Measurements from ENCODE around the gene BFSP2.

Gene BFSP2

DNA sequence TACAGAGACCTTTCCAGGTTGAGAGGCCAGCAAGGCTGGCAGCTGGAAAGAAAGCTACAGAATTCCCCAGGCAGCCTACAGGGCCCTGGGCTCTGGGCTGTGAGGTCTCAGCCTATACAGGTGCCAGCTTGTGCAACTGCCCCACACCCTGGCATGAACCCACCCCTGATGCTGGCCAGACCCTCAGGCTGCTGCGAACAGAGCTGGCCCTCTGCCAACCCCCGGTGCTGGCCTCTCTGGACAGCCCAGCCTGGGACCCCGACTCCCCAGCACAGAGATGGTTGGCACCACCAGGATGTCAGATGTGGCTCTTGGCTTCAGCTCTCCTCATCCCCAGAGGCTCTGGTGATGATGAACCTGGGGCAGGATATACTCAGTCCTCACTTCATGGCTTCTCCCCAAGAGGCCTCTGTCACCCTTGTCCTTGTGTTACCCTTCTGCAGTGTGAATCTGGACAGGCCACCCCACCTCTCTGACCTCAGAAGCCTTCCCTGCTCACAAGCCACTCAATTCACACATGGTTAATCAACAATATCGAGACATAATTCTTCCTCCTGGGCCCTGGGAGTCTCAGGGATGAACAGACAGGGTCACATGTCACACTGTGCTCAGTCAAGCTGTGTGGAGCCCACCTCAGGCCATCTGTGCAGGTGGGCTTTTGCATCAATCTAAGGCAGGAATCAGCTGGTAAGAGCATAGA lies 11.0 kb upstream of the BFSP2 start:
- H3K4me3 ChIP-seq (ENCODE audit: low read depth, low read length): no peak overlapping the region

DNA sequence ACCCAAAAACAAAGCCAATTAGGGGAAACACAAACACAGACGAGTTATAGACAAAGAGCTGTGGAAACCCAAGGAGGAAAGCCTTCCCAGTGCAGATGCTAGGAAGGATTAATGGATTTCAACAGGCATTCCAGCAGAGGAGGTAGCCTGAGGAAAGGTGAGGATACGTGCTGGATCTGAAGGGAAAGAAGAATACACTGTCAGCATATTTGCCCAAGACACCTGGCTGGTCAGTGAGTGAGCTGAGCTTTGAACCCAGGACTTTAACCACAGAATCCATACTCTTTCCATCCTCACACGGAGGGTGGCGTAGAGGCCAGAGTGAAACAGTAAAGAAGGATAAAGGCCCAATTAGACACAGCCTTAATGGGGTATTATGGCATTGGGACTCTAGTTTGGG lies 9.1 kb upstream of the BFSP2 start:
- TF ChIP-seq CTCF (IDR thresholded peaks at IDR 0.05; ENCODE audit: borderline replicate concordance, insufficient read depth, low read depth, low read length): no peak
- no peak overlapping the region for H3K4me3 ChIP-seq (ENCODE audit: low read depth, low read length)

More for the DNA sequence above, 11.0 kb upstream of the BFSP2 start:
- no peak for TF ChIP-seq CTCF (IDR thresholded peaks at IDR 0.05; ENCODE audit: borderline replicate concordance, insufficient read depth, low read depth, low read length)

- TF ChIP-seq CTCF (IDR thresholded peaks at IDR 0.05; ENCODE audit: borderline replicate concordance, insufficient read depth, low read depth, low read length): no peak
- no peak overlapping the region for H3K4me3 ChIP-seq (ENCODE audit: low read depth, low read length)
These were observed 6.7 kb upstream of the BFSP2 start for GRCh38 chr3:133393204-133393603.

DNA sequence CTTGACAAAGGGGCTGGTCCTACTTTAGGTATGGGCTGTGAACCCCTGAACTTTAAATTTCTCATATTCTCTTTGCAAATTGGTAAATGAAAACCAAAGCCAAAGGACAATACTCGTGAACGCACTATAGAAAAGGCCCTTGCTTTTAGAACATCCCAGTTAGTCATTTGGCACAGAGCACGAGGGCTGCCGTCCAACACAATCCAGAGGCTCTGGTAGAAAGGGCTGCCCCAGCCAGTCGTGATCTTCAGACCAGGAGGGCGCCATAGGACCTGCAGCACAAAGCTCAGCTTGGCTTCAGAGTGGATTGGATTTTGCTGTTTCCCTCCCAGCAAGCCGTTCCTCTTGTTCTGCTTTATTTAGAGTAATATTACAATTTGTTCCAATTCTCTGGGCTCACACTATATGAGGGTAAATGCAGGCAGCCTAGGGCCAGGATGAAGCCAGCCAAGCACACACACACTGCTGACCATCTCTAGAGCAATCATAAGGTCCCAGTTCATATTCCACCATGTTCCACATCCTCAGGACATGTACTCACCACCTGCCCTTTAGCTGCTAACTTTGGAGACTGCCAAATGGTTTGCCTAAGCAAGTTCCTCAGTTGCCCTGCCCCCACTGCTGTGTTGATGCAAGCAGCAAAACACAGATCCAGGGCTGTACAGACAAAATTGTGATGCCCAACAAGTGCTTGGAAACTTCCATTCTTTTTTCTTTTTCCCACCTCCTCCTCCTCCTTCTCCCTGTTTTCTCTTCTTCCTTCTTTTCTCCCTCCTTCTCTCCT lies 6.0 kb upstream of the BFSP2 start:
- no peak for TF ChIP-seq CTCF (IDR thresholded peaks at IDR 0.05; ENCODE audit: borderline replicate concordance, insufficient read depth, low read depth, low read length)
- no peak overlapping the region for H3K4me3 ChIP-seq (ENCODE audit: low read depth, low read length)

DNA sequence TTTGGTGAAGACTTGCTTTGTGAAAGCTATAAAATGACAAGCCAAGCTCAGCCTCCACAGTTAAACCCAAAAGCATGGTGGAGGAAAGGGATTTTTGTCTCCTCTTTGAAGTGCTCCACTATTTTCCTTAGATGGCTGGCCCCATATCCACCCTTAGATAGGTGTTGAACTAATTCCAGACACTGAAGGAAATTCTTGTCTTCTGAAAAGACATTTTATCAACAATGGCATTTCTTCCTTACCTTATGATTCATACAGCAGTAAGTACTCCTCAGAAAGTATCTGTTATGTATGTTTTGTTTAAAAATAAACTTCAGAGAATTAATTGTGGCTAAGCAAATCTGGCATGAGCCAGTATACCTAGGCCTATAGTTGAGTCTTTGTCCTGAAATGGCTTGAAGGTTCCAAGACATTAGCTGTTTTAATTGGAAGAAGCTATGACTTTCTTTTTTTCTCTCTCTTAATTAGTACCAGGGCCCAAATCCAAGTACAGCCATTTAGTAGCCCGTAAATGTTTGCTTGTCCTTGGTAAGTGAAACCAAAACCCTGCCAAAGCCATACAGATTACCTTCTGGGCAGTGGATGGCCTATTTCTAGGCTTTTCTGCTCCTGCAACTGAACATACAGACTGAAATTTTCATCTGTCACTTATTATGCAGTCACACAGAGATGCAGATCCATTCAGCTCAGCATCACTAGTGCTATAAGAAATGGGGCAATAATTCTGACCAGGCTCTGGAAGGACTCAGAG lies 5.1 kb upstream of the BFSP2 start:
- no peak overlapping the region for H3K4me3 ChIP-seq (ENCODE audit: low read depth, low read length)
- no peak for TF ChIP-seq CTCF (IDR thresholded peaks at IDR 0.05; ENCODE audit: borderline replicate concordance, insufficient read depth, low read depth, low read length)

DNA sequence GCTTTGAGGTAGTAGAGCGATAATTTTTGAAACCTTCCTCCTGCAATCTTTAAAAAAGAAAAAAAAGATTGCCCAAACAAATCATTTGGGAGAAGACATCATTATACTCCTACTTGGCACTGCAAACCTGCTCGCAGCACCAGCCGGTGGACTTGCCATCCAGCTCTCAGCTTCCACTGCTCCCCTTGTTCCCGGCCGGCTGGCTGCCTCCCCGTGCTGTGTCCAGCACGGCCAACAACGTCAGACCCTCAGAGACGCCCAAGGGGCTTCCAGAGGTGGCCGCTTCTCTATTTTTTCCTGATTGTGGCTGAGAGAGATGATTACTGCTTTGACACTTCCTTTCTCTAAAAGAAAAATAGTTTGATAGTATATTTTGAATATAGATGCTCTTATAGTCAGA lies 3.0 kb upstream of the BFSP2 start:
- no peak overlapping the region for H3K4me3 ChIP-seq (ENCODE audit: low read depth, low read length)
- TF ChIP-seq CTCF (IDR thresholded peaks at IDR 0.05; ENCODE audit: borderline replicate concordance, insufficient read depth, low read depth, low read length): no peak

All from GM12875 (cell line).